ENCODE measurements around the gene MKNK1. TPM values are rescaled to one million over a fixed set of nuclear protein-coding genes. Genes with fewer than 3 reads are reported as not detected.

MKNK1 gene
- total and polyA plus RNA-seq, 2 of the 8 experiments (the other 6 are each of a cell fraction or from before 2014, with no cell fraction given): 13.9 to 21.5 TPM

GRCh38 chr1:46551597-46552095, 52.4 kb downstream of the MKNK1 start, which contains the start of gene KNCN (continued):
- TF ChIP-seq RNF2 (IDR thresholded peaks at IDR 0.05; ENCODE audit: borderline replicate concordance, low read depth, low read length, missing control alignments, poor library complexity, severe bottlenecking): no peak

Data from H1 (cell line).